HAP-1 (cell line): ENCODE measurements around the gene IDH3B.

Source experiments
- DNase-seq, 2 experiments: peaks; one replicate each; pipeline ENCODE4 v3.0.0-alpha.2; 2016 to 2020; ENCODE audit warnings: low spot score in 2 of 2
- H3K27me3 ChIP-seq: fragments of 250-450 bp; sonication (Bioruptor Pico); 2 replicates; pipeline ENCODE4 v1.5.1; 2020; ENCODE audit warnings: low read depth, mild to moderate bottlenecking, moderate library complexity
- H3K36me3 ChIP-seq: fragments of 250-450 bp; sonication (Bioruptor Pico); replicated peaks from 2 replicates; pipeline ENCODE4 v1.5.1; 2020; ENCODE audit warnings: mild to moderate bottlenecking
- H3K4me1 ChIP-seq: fragments of 250-450 bp; sonication (Bioruptor Pico); 2 replicates; pipeline ENCODE4 v1.5.1; 2020; ENCODE audit warnings: mild to moderate bottlenecking
- H3K4me3 ChIP-seq: fragments of 250-450 bp; sonication (Bioruptor Pico); 2 replicates; pipeline ENCODE4 v1.5.1; 2020; ENCODE audit warnings: mild to moderate bottlenecking, moderate library complexity
- H3K9me3 ChIP-seq: fragments of 250-450 bp; sonication (Bioruptor Pico); 2 replicates; pipeline ENCODE4 v1.5.1; 2020; ENCODE audit warnings: mild to moderate bottlenecking, moderate library complexity
- in situ Hi-C: fragments of 300-500 bp; cut with MboI; formaldehyde crosslinking; loops from 3 replicates; pipeline ENCODE4 v1.14.3; 2020; ENCODE audit warnings: low sequenced_read_pairs, inconsistent platforms, mixed read lengths

IDH3B gene

DNA sequence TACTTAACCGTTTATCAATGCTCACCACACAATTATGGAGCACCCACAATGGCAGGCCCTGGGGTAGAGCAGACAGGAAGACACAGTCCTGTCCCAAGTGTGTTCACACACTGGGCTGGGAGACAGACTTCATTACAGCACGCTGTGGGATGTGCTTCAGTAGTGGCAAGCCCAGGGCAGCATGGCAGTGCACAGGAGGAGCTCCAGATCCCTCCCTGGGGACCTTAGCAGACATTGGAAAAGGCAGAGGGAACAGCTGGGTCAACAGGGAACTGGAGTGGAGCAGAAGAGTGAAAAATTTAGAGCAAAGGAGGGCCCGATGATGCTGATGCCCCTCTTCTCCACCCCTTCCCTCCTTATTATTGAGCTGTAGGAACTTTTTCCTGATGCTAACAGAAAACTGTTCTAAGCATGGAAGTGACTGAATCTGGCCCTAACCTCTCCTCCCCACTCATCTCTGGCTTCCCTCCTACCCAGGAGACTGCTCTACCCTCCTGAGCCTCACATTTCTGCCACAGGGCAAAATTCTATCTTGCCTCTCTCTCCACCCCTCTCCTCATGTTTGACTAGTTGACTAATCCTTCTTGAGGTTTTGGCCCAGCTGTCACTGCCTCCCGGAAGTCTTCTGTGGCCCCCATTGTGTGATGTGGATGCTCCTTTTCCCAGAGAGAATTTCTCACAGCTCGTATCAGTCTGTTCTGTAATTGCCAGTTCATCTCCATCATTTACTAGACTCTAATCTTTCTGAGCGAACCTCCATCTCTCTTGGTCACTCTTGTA is 52.9 kb downstream of the IDH3B start:
- Histone ChIP-seq H3K4me1 (no peaks in the 10 kb centered on the region), H3K9me3 (peaks cover 4% of the 10 kb centered on the region), H3K4me3 (no peak overlapping the region), H3K36me3 (no peaks in the 10 kb centered on the region), H3K27me3 (no peaks in the 10 kb centered on the region)
- in situ Hi-C loops, result no loop called here
- no peak for DNase-seq

- no peaks in the 10 kb centered on the region for H3K4me1 ChIP-seq
- in situ Hi-C loops, result no loop called here
- no peak for DNase-seq
- H3K27me3 ChIP-seq, result no peaks in the 10 kb centered on the region
- H3K4me3 ChIP-seq, result no peak overlapping the region
- H3K9me3 ChIP-seq, result peaks cover 5% of the 10 kb centered on the region
- no peaks in the 10 kb centered on the region for H3K36me3 ChIP-seq
These were observed 53.7 kb downstream of the IDH3B start for GRCh38 chr20:2610326-2610725.
